H1 (cell line): ENCODE measurements around the gene UBA3. TPM values are rescaled to one million over a fixed set of nuclear protein-coding genes. Genes with fewer than 3 reads are reported as not detected.

ENCODE experiments used
- CTCF ChIA-PET: fragments of 300-600 bp; sonication (Branson Sonifier 250); formaldehyde crosslinking; loops from one replicate; lab custom pipeline; 2021; ENCODE audit not compliant: partially characterized antibody; lab: Charles Lee
- POLR2A ChIA-PET: fragments of 300-600 bp; sonication (Branson Sonifier 250); formaldehyde crosslinking; loops from one replicate; lab custom pipeline; 2021; ENCODE audit warnings: inconsistent platforms; ENCODE audit not compliant: partially characterized antibody; lab: Charles Lee
- DNase-seq, 2 experiments: peaks; one replicate each; pipeline versions ENCODE4 v3.0.0 to v3.0.0-alpha.2; 2010 to 2022; ENCODE audit warnings: low spot score in 2 of 2, low read depth in 1 of 2, mixed read lengths in 1 of 2
- FAIRE-seq: peaks from 2 replicates; lab custom pipeline; 2011; peaks lifted over from hg19 to GRCh38; lab: Jason Lieb, UNC
- H2AFZ ChIP-seq: 2 replicates; pipeline ENCODE4 v1.8.1; 2012; ENCODE audit warnings: low read length, inconsistent platforms
- H2AK5ac ChIP-seq: 2 replicates; pipeline ENCODE4 v1.6.1; 2013; ENCODE audit warnings: low read depth, low read length
- H2BK120ac ChIP-seq: replicated peaks from 2 replicates; pipeline ENCODE3; 2013; ENCODE audit warnings: low read depth, low read length, inconsistent platforms
- H2BK12ac ChIP-seq: 2 replicates; pipeline ENCODE4 v1.6.1; 2013; ENCODE audit warnings: low read depth, low read length
- H2BK15ac ChIP-seq: 2 replicates; pipeline ENCODE4 v1.6.1; 2013; ENCODE audit warnings: low read length
- H2BK20ac ChIP-seq: 2 replicates; pipeline ENCODE4 v1.6.1; 2013; ENCODE audit warnings: low read length
- H2BK5ac ChIP-seq: 2 replicates; pipeline ENCODE4 v1.6.1; 2013; ENCODE audit warnings: low read depth, low read length
- H3K14ac ChIP-seq: 2 replicates; pipeline ENCODE4 v1.6.1; 2013; ENCODE audit warnings: inconsistent platforms; ENCODE audit not compliant: insufficient read length
- H3K18ac ChIP-seq: 2 replicates; pipeline ENCODE4 v1.6.1; 2013; ENCODE audit warnings: low read length; ENCODE audit errors: extremely low read depth
- H3K23ac ChIP-seq: 2 replicates; pipeline ENCODE4 v1.6.1; 2013; ENCODE audit warnings: inconsistent platforms; ENCODE audit not compliant: insufficient read length
- H3K23me2 ChIP-seq: 2 replicates; pipeline ENCODE4 v1.6.1; 2013; ENCODE audit warnings: low read depth, low read length
- H3K27ac ChIP-seq: 2 replicates; pipeline ENCODE4 v1.6.1; 2011; ENCODE audit warnings: low read depth, low read length, inconsistent platforms
- H3K27me3 ChIP-seq, 4 experiments: replicated peaks in 1 of 4; 1 replicate in 1 of 4; 2 replicates in 3 of 4; pipeline versions ENCODE4 v1.6.1 to v1.8.1; 2011 to 2013; ENCODE audit warnings: low read length in 3 of 4, mild to moderate bottlenecking in 3 of 4, inconsistent platforms in 2 of 4, mixed read lengths in 2 of 4, moderate library complexity in 1 of 4; ENCODE audit not compliant: control insufficient read depth in 3 of 4, insufficient read depth in 3 of 4; ENCODE audit errors: extremely low read depth in 1 of 4
- H3K36me3 ChIP-seq, 4 experiments: 2 replicates each; pipeline versions ENCODE4 v1.6.1 to v1.8.1; 2011 to 2013; ENCODE audit warnings: mild to moderate bottlenecking in 4 of 4, low read length in 3 of 4, moderate library complexity in 2 of 4, control low read depth in 1 of 4, inconsistent platforms in 1 of 4; ENCODE audit not compliant: insufficient read depth in 4 of 4, control insufficient read depth in 2 of 4
- H3K4ac ChIP-seq: replicated peaks from 2 replicates; pipeline ENCODE3; 2013; ENCODE audit warnings: low read length, low read depth, mixed read lengths, inconsistent platforms; ENCODE audit not compliant: insufficient read length
- H3K4me1 ChIP-seq, 4 experiments: replicated peaks in 1 of 4; 1 replicate in 1 of 4; 2 replicates in 3 of 4; pipeline versions ENCODE4 v1.6.1 to v1.8.1; 2011 to 2013; ENCODE audit warnings: low read length in 3 of 4, inconsistent platforms in 2 of 4, mixed read lengths in 1 of 4; ENCODE audit not compliant: insufficient read depth in 4 of 4, control insufficient read depth in 3 of 4
- H3K4me2 ChIP-seq, 2 experiments: 2 replicates each; pipeline versions ENCODE4 v1.6.1 to v1.8.1; 2011 to 2013; ENCODE audit warnings: low read depth in 2 of 2, low read length in 2 of 2, control low read depth in 1 of 2, inconsistent platforms in 1 of 2, mild to moderate bottlenecking in 1 of 2; ENCODE audit not compliant: insufficient read depth in 1 of 2
- H3K4me3 ChIP-seq, 4 experiments: fragments of 200-600, 300-600 bp in 1 of 4; sonication (generic), shearing (Covaris generic), sonication (Bioruptor Twin) in 1 of 4; 2 replicates each; pipeline versions ENCODE4 v1.5.1 to v1.8.1; 2011 to 2016; ENCODE audit warnings: low read length in 4 of 4, low read depth in 3 of 4, control low read depth in 2 of 4, inconsistent platforms in 2 of 4, mild to moderate bottlenecking in 2 of 4, mixed read lengths in 1 of 4, moderate library complexity in 1 of 4; ENCODE audit not compliant: insufficient read depth in 2 of 4; ENCODE audit errors: extremely low read depth in 1 of 4
- H3K56ac ChIP-seq: replicated peaks from 2 replicates; pipeline ENCODE3; 2013; ENCODE audit warnings: low read depth, mild to moderate bottlenecking, mixed read lengths, low read length, inconsistent platforms; ENCODE audit not compliant: insufficient read length
- H3K79me1 ChIP-seq: 2 replicates; pipeline ENCODE4 v1.6.1; 2013; ENCODE audit warnings: low read depth, low read length, control low read depth
- H3K79me2 ChIP-seq, 2 experiments: 2 replicates each; pipeline versions ENCODE4 v1.6.1 to v1.8.1; 2012 to 2013; ENCODE audit warnings: low read length in 2 of 2, mild to moderate bottlenecking in 2 of 2, inconsistent platforms in 1 of 2; ENCODE audit not compliant: insufficient read depth in 2 of 2, control insufficient read depth in 1 of 2
- H3K9ac ChIP-seq, 4 experiments: replicated peaks in 1 of 4; 1 replicate in 1 of 4; 2 replicates in 3 of 4; pipeline versions ENCODE4 v1.6.1 to v1.8.1; 2011 to 2013; ENCODE audit warnings: low read depth in 3 of 4, low read length in 3 of 4, control low read depth in 2 of 4, mild to moderate bottlenecking in 2 of 4, moderate library complexity in 2 of 4, inconsistent platforms in 1 of 4; ENCODE audit errors: extremely low read depth in 1 of 4
- H3K9me3 ChIP-seq, 2 experiments: 2 replicates each; pipeline versions ENCODE4 v1.6.1 to v1.8.1; 2012 to 2013; ENCODE audit warnings: mild to moderate bottlenecking in 2 of 2, moderate library complexity in 2 of 2, control low read depth in 1 of 2, inconsistent platforms in 1 of 2, low read depth in 1 of 2, low read length in 1 of 2, mixed read lengths in 1 of 2; ENCODE audit not compliant: insufficient read depth in 2 of 2
- H4K20me1 ChIP-seq, 2 experiments: replicated peaks in 1 of 2; 2 replicates each; pipeline versions ENCODE3 to v1.8.1; 2011 to 2013; ENCODE audit warnings: inconsistent platforms in 2 of 2, low read length in 2 of 2, mild to moderate bottlenecking in 1 of 2; ENCODE audit not compliant: insufficient read depth in 2 of 2, control insufficient read depth in 1 of 2
- H4K5ac ChIP-seq: 2 replicates; pipeline ENCODE4 v1.6.1; 2013; ENCODE audit warnings: low read length, low read depth, mixed read lengths, inconsistent platforms; ENCODE audit not compliant: insufficient read length
- H4K8ac ChIP-seq: 2 replicates; pipeline ENCODE4 v1.8.0; 2013; ENCODE audit warnings: mild to moderate bottlenecking, moderate library complexity, low read length, inconsistent platforms; ENCODE audit not compliant: insufficient read depth; ENCODE audit errors: extremely low read depth
- H4K91ac ChIP-seq: replicated peaks from 2 replicates; pipeline ENCODE3; 2013; ENCODE audit warnings: low read length, mixed read lengths, inconsistent platforms; ENCODE audit not compliant: insufficient read length
- CHD1 ChIP-seq: IDR thresholded peaks from 2 replicates; pipeline ENCODE4 v1.6.1; 2012; ENCODE audit warnings: low read depth, low read length, improper control_type of control experiment
- EP300 ChIP-seq, 2 experiments: IDR thresholded peaks; 1 replicate in 1 of 2; 2 replicates in 1 of 2; pipeline ENCODE4 v1.6.1; 2011 to 2012; ENCODE audit warnings: low read depth in 2 of 2, low read length in 2 of 2, mild to moderate bottlenecking in 2 of 2, borderline replicate concordance in 1 of 2, inconsistent platforms in 1 of 2, moderate library complexity in 1 of 2
- GABPA ChIP-seq: IDR thresholded peaks from 2 replicates; pipeline ENCODE4 v1.6.1; 2011; ENCODE audit warnings: mild to moderate bottlenecking, low read length, moderate library complexity, borderline replicate concordance; ENCODE audit not compliant: insufficient read depth
- NANOG ChIP-seq: IDR thresholded peaks from 2 replicates; pipeline ENCODE4 v1.6.1; 2011; ENCODE audit warnings: low read length, low read depth, mild to moderate bottlenecking, inconsistent platforms; ENCODE audit not compliant: insufficient read depth, poor library complexity, severe bottlenecking
- PHF8 ChIP-seq: fragments of 200-600 bp; sonication (generic); conservative IDR thresholded peaks from 2 replicates; pipeline ENCODE4 v1.7.1; 2012; ENCODE audit warnings: low read depth, mild to moderate bottlenecking, inconsistent platforms, low read length, moderate library complexity
- RNF2 ChIP-seq: fragments of 200-900, 300-1000 bp; sonication (generic); IDR thresholded peaks from 2 replicates; pipeline ENCODE4 v1.7.1; 2016; ENCODE audit warnings: borderline replicate concordance, low read depth, mild to moderate bottlenecking, antibody characterized with exemption, low read length; ENCODE audit not compliant: poor library complexity, severe bottlenecking; ENCODE audit errors: missing control alignments
- RXRA ChIP-seq: IDR thresholded peaks from 2 replicates; pipeline ENCODE4 v1.6.1; 2011; ENCODE audit warnings: low read depth, mild to moderate bottlenecking, low read length, moderate library complexity; ENCODE audit not compliant: insufficient read depth
- ZNF274 ChIP-seq: IDR thresholded peaks from 2 replicates; pipeline ENCODE4 v1.7.0; 2012; ENCODE audit warnings: low read length, borderline replicate concordance; ENCODE audit errors: extremely low read depth
- WGBS, 2 experiments: shearing (Covaris generic) in 1 of 2; methylation state at CpG; one replicate each; pipeline versions ENCODE4 v1.1.6 to v1.1.7; 2013 to 2015; ENCODE audit warnings: low lambda C conversion rate in 2 of 2, mixed read lengths in 2 of 2, inconsistent platforms in 1 of 2, low coverage in 1 of 2, missing lambda C conversion rate in 1 of 2; ENCODE audit not compliant: insufficient replicate concordance in 2 of 2, insufficient coverage in 1 of 2, insufficient read length in 1 of 2; ENCODE audit errors: extremely low coverage in 1 of 2, missing lambda C conversion rate in 1 of 2; 5-methylcytosine and 5-hydroxymethylcytosine counted together
- polyA plus RNA-seq, 7 experiments: library from polyadenylated mRNA; depleted of rRNA in 3 of 7; stranded (reverse) in 5 of 7; unstranded in 2 of 7; fragments of >200 nt in 5 of 7; fragments of 200-250 nt in 2 of 7; gene quantifications; 1 replicate in 5 of 7; 2 replicates in 1 of 7; 4 replicates in 1 of 7; pipeline versions ENCODE4 v1.2.1 to v1.2.3, GENCODE V29; 2011 to 2013; ENCODE audit warnings: missing spikeins in 2 of 7, mixed read lengths in 2 of 7
- total RNA-seq: library from RNA; stranded (reverse); fragmentation: NEBNext Ultra II Directional; extraction: Animal tissue kit (Norgen Biotek cat#: 25700); gene quantifications from 2 replicates; pipeline ENCODE4 v1.2.1, GENCODE V29; 2021
- TF ChIP-seq, protein P1 (sequence below): IDR thresholded peaks from 2 replicates; pipeline ENCODE4 v1.6.1; 2012; ENCODE audit warnings: low read length, inconsistent platforms

The UBA3 gene
- total and polyA plus RNA-seq, 2 of the 8 experiments (the other 6 are each of a cell fraction or from before 2014, with no cell fraction given): 40.8 to 97.8 TPM

DNA sequence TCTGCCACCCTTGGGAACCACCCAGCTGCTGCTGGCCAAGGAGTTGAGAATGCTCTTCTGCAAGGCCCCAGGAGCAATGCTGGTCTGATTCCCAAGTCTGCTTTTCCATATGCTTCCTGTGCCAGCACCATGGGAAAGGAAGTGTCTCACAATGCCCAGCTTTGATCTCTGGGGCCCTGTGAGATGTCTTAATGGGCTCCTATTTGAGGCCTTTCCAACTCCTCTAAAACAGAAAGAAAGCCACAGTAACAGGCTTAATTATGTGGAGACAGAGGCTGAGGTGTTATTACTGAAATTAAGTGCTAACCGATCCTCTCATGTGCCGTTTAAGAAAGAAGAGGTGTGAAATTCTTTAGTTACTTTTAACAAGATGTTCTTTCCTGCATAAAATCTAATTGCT lies 71.2 kb downstream of the UBA3 start:
- Histone ChIP-seq H2BK20ac (peak overlapping the region; percentile 63; the same call in 1 of the 2 replicates), H3K14ac (no peak overlapping the region), H3K79me1 (no peaks in the 10 kb centered on the region), H4K20me1 (no peaks in the 10 kb centered on the region), H4K8ac (no peak overlapping the region), H3K36me3 (peaks cover 0 to 8% (median 3%) of the 10 kb centered on the region in 4 experiments; a peak in 4 of 8 replicates), H3K4me3 (peak overlapping the region in 1 of 4 experiments; percentile 23; a peak in 1 of 8 replicates), H3K9me3 (no peaks in the 10 kb centered on the region), H4K91ac (peak overlapping the region; percentile 52), H3K27ac (peak overlapping the region; percentile 70), H3K27me3 (peaks cover 0 to 4% (median 0%) of the 10 kb centered on the region in 4 experiments; a peak in 2 of 7 replicates), H3K23ac (no peak overlapping the region), H2AFZ (no peak overlapping the region), H2BK15ac (no peak overlapping the region), H3K4me2 (peak overlapping the region in 1 of 2 experiments; percentile 18; a peak in 2 of 4 replicates), H2BK5ac (peak overlapping the region; percentile 36; the same call in 1 of the 2 replicates), H3K79me2 (no peaks in the 10 kb centered on the region), H3K4ac (no peak overlapping the region), H3K4me1 (peaks cover 3 to 19% (median 7%) of the 10 kb centered on the region in 4 experiments), H2AK5ac (peak overlapping the region; percentile 17; the same call in 1 of the 2 replicates), H3K9ac (peak overlapping the region in 1 of 4 experiments; percentile 29; a peak in 1 of 7 replicates), H3K23me2 (peaks cover 4% of the 10 kb centered on the region), H2BK120ac (peak overlapping the region; percentile 19), H2BK12ac (peak overlapping the region; percentile 21; the same call in 1 of the 2 replicates), H3K18ac (peak overlapping the region; percentile 78; the same call in 1 of the 2 replicates), H3K56ac (no peak overlapping the region), H4K5ac (no peak overlapping the region)
- CTCF ChIA-PET: interaction anchor here (1.2 to 1.4 kb wide), 3 partner anchors 16 to 112 kb away, joined by 3 to 4 read pairs (median 3); partner anchors contain the start of gene TAFA4
- FAIRE-seq (no peak), DNase-seq (no peak)
- POLR2A ChIA-PET: interaction anchor here (0.7 to 2.6 kb wide), 10 partner anchors 8 to 127 kb away, joined by 3 to 8 read pairs (median 3); partner anchors contain the start of gene TMF1
- WGBS, 2 experiments: 85% methylated on average over 2 of the region's 2 CpGs; no CpG with 5 or more reads in 1 of the 2 experiments
- no peak for TF ChIP-seq GABPA
- TF ChIP-seq NANOG: peak; percentile 79
- TF ChIP-seq ZNF274: no peak
- TF ChIP-seq, protein P1, sequence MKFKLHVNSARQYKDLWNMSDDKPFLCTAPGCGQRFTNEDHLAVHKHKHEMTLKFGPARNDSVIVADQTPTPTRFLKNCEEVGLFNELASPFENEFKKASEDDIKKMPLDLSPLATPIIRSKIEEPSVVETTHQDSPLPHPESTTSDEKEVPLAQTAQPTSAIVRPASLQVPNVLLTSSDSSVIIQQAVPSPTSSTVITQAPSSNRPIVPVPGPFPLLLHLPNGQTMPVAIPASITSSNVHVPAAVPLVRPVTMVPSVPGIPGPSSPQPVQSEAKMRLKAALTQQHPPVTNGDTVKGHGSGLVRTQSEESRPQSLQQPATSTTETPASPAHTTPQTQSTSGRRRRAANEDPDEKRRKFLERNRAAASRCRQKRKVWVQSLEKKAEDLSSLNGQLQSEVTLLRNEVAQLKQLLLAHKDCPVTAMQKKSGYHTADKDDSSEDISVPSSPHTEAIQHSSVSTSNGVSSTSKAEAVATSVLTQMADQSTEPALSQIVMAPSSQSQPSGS: peak; percentile 35; the same call in 1 of the 2 replicates
- no peak for TF ChIP-seq RNF2
- no peak for TF ChIP-seq PHF8
- TF ChIP-seq CHD1: no peak
- TF ChIP-seq EP300 (IDR thresholded peaks at IDR 0.05; ENCODE audit: borderline replicate concordance in 1 of 2, low read depth in 2 of 2, low read length in 2 of 2): peak in 1 of 2 experiments; percentile 46; a peak in 1 of 3 replicates
- TF ChIP-seq RXRA: no peak
